HEK293 (cell line): Measurements from ENCODE around the gene CACNA1B.

Experiments
- CTCF ChIA-PET: fragments of 350-600 bp; formaldehyde crosslinking; extraction: SDS; loops from one replicate; lab custom pipeline; 2021; ENCODE audit warnings: antibody characterized with exemption; lab: Yijun Ruan, JAX
- POLR2A ChIA-PET: fragments of 300-600 bp; formaldehyde crosslinking; extraction: SDS; loops from one replicate; lab custom pipeline; 2020; ENCODE audit warnings: antibody characterized with exemption, inconsistent platforms; lab: Yijun Ruan, JAX
- H3K27ac ChIP-seq: fragments of 200-500 bp; sonication (Bioruptor generic); 2 replicates; pipeline ENCODE4 v1.5.1; 2014; ENCODE audit warnings: low read depth, low read length, control low read depth, inconsistent platforms; ENCODE audit errors: extremely low read depth
- H3K36me3 ChIP-seq, 2 experiments: fragments of 200-500 bp in 1 of 2; sonication (Bioruptor generic) in 1 of 2; 1 replicate in 1 of 2; 2 replicates in 1 of 2; pipeline ENCODE4 v1.5.1; 2014 to 2017; ENCODE audit warnings: inconsistent platforms in 2 of 2, low read length in 2 of 2; ENCODE audit not compliant: control insufficient read depth in 2 of 2, insufficient read depth in 1 of 2
- H3K4me1 ChIP-seq: fragments of 200-500 bp; sonication (Bioruptor generic); 2 replicates; pipeline ENCODE4 v1.5.1; 2014; ENCODE audit warnings: mild to moderate bottlenecking, low read length, inconsistent platforms; ENCODE audit not compliant: control insufficient read depth, insufficient read depth
- H3K4me3 ChIP-seq: 2 replicates; pipeline ENCODE4 v1.5.1; 2011; ENCODE audit warnings: low read depth, mild to moderate bottlenecking, control low read depth, low read length, moderate library complexity
- H3K9me3 ChIP-seq: fragments of 200-500 bp; sonication (Bioruptor generic); 2 replicates; pipeline ENCODE4 v1.5.1; 2014; ENCODE audit warnings: low read depth, low read length, inconsistent platforms; ENCODE audit not compliant: control insufficient read depth, insufficient read depth
- BCL11B ChIP-seq: fragments of 450-650 bp; formaldehyde crosslinking; IDR thresholded peaks from 2 replicates; pipeline ENCODE4 v1.5.1; 2016; ENCODE audit warnings: low read depth, missing biosample characterization, missing genetic modification characterization
- GFI1B ChIP-seq: fragments of 450-650 bp; formaldehyde crosslinking; IDR thresholded peaks from 2 replicates; pipeline ENCODE4 v1.5.1; 2016; ENCODE audit warnings: missing biosample characterization, missing genetic modification characterization
- INSM2 ChIP-seq: fragments of 450-650 bp; formaldehyde crosslinking; IDR thresholded peaks from 2 replicates; pipeline ENCODE4 v1.5.1; 2016; ENCODE audit warnings: missing biosample characterization, missing genetic modification characterization
- KLF1 ChIP-seq: fragments of 450-650 bp; formaldehyde crosslinking; IDR thresholded peaks from 2 replicates; pipeline ENCODE4 v1.5.1; 2016; ENCODE audit warnings: missing biosample characterization, missing genetic modification characterization
- PRDM6 ChIP-seq: fragments of 450-650 bp; formaldehyde crosslinking; IDR thresholded peaks from 2 replicates; pipeline ENCODE4 v1.5.1; 2017; ENCODE audit warnings: missing biosample characterization, missing genetic modification characterization
- ZBTB11 ChIP-seq: fragments of 450-650 bp; formaldehyde crosslinking; conservative IDR thresholded peaks from 2 replicates; pipeline ENCODE4 v1.5.1; 2016; ENCODE audit warnings: low read depth, missing biosample characterization, missing genetic modification characterization
- ZFP3 ChIP-seq: fragments of 450-650 bp; formaldehyde crosslinking; IDR thresholded peaks from 2 replicates; pipeline ENCODE4 v1.5.1; 2016; ENCODE audit warnings: low read depth, missing biosample characterization, missing genetic modification characterization
- ZFP37 ChIP-seq: fragments of 450-650 bp; formaldehyde crosslinking; IDR thresholded peaks from 2 replicates; pipeline ENCODE4 v1.5.1; 2016; ENCODE audit warnings: missing biosample characterization, missing genetic modification characterization
- ZNF133 ChIP-seq: fragments of 450-650 bp; formaldehyde crosslinking; IDR thresholded peaks from 2 replicates; pipeline ENCODE4 v1.5.1; 2016; ENCODE audit warnings: missing biosample characterization, missing genetic modification characterization
- ZNF148 ChIP-seq: fragments of 450-650 bp; formaldehyde crosslinking; IDR thresholded peaks from 2 replicates; pipeline ENCODE4 v1.5.0; 2017; ENCODE audit warnings: missing biosample characterization, missing genetic modification characterization, borderline replicate concordance
- ZNF175 ChIP-seq: fragments of 450-650 bp; formaldehyde crosslinking; IDR thresholded peaks from 2 replicates; pipeline ENCODE4 v1.5.1; 2016; ENCODE audit warnings: missing biosample characterization, missing genetic modification characterization
- ZNF214 ChIP-seq: fragments of 450-650 bp; formaldehyde crosslinking; IDR thresholded peaks from 2 replicates; pipeline ENCODE4 v1.5.1; 2017; ENCODE audit warnings: missing biosample characterization, mild to moderate bottlenecking, missing genetic modification characterization, borderline replicate concordance
- ZNF266 ChIP-seq: fragments of 450-650 bp; formaldehyde crosslinking; IDR thresholded peaks from 2 replicates; pipeline ENCODE4 v1.5.1; 2016; ENCODE audit warnings: missing biosample characterization, missing genetic modification characterization, low read depth
- ZNF394 ChIP-seq: fragments of 450-650 bp; formaldehyde crosslinking; IDR thresholded peaks from 2 replicates; pipeline ENCODE4 v1.5.1; 2016; ENCODE audit warnings: missing biosample characterization, missing genetic modification characterization, mild to moderate bottlenecking, moderate library complexity, borderline replicate concordance
- ZNF518A ChIP-seq: fragments of 450-650 bp; formaldehyde crosslinking; conservative IDR thresholded peaks from 2 replicates; pipeline ENCODE4 v1.5.1; 2016; ENCODE audit warnings: low read depth, missing biosample characterization, missing genetic modification characterization
- ZNF529 ChIP-seq: fragments of 450-650 bp; formaldehyde crosslinking; IDR thresholded peaks from 2 replicates; pipeline ENCODE4 v1.5.1; 2017; ENCODE audit warnings: missing genetic modification characterization, missing biosample characterization; ENCODE audit not compliant: insufficient replicate concordance
- ZNF558 ChIP-seq: fragments of 450-650 bp; formaldehyde crosslinking; IDR thresholded peaks from 2 replicates; pipeline ENCODE4 v1.5.1; 2016; ENCODE audit warnings: missing biosample characterization, missing genetic modification characterization
- ZNF580 ChIP-seq: fragments of 450-650 bp; formaldehyde crosslinking; IDR thresholded peaks from 2 replicates; pipeline ENCODE4 v1.5.1; 2016; ENCODE audit warnings: missing biosample characterization, missing genetic modification characterization
- ZNF626 ChIP-seq: fragments of 450-650 bp; sonication (Bioruptor Pico); formaldehyde crosslinking; IDR thresholded peaks from 2 replicates; pipeline ENCODE4 v1.5.1; 2018; ENCODE audit warnings: missing biosample characterization, missing genetic modification characterization, inconsistent platforms
- ZNF776 ChIP-seq: fragments of 450-650 bp; formaldehyde crosslinking; IDR thresholded peaks from 2 replicates; pipeline ENCODE4 v1.5.0; 2017; ENCODE audit warnings: missing biosample characterization, missing genetic modification characterization, borderline replicate concordance
- ZSCAN23 ChIP-seq: fragments of 450-650 bp; formaldehyde crosslinking; IDR thresholded peaks from 2 replicates; pipeline ENCODE4 v1.5.1; 2016; ENCODE audit warnings: missing biosample characterization, missing genetic modification characterization

Gene CACNA1B

GRCh38 chr9:137945581-137945980 is 68.0 kb downstream of the CACNA1B start (continued):
- 0 out of 2 replicates have a peak, but pooled peaks have one; percentile 32 for TF ChIP-seq GFI1B (tag by site-specific recombination)
- TF ChIP-seq ZNF529 (tag by site-specific recombination) = peak; percentile 63
- 0 out of 2 replicates have a peak, but pooled peaks have one; percentile 16 for TF ChIP-seq ZNF133 (tag by site-specific recombination)
- TF ChIP-seq ZNF626 (tag by site-specific recombination) = peak; percentile 80; the same call in 1 of the 2 replicates
- 0 out of 2 replicates have a peak, but pooled peaks have one; percentile 29 for TF ChIP-seq ZNF580 (tag by site-specific recombination)
- peak; percentile 70; the same call in 1 of the 2 replicates for TF ChIP-seq ZNF558
- TF ChIP-seq ZNF518A (tag by site-specific recombination) = peak; percentile 64
- TF ChIP-seq ZBTB11 (tag by site-specific recombination) = no peak

- POLR2A ChIA-PET = no interaction called here
- no peak for TF ChIP-seq ZNF214
- TF ChIP-seq ZNF175 (tag by site-specific recombination) = no peak
- no peak for TF ChIP-seq ZNF266
- TF ChIP-seq ZFP37 (tag by site-specific recombination) = no peak
- no peak for TF ChIP-seq BCL11B (tag by site-specific recombination)
- no peak for TF ChIP-seq ZNF580 (tag by site-specific recombination)
- TF ChIP-seq INSM2 (tag by site-specific recombination) = no peak
- TF ChIP-seq ZFP3 (tag by site-specific recombination) = no peak
- TF ChIP-seq KLF1 (tag by site-specific recombination) = no peak
- TF ChIP-seq PRDM6 (tag by site-specific recombination) = no peak
- TF ChIP-seq ZNF148 (tag by site-specific recombination) = no peak
- TF ChIP-seq ZNF776 (tag by site-specific recombination) = no peak
- TF ChIP-seq ZNF394 (tag by site-specific recombination) = no peak
- no peak for TF ChIP-seq ZSCAN23 (tag by site-specific recombination)
- TF ChIP-seq, all 188 proteins: peak for 0
- Histone ChIP-seq H3K4me3 (no peak overlapping the region), H3K4me1 (no peaks in the 10 kb centered on the region), H3K27ac (no peak overlapping the region), H3K9me3 (no peaks in the 10 kb centered on the region), H3K36me3 (no peaks in the 10 kb centered on the region)
- CTCF ChIA-PET = interaction anchor here (0.7 kb wide), 1 partner anchor 13 kb away, joined by 3 read pairs; no protein-coding TSS in a partner anchor
Observed at GRCh38 chr9:137946993-137947392, 69.4 kb downstream of the CACNA1B start.
